G401.6 (cell line): ENCODE data around the gene NDE1.

Experiments used
- FAIRE-seq: peaks from 2 replicates; lab custom pipeline; 2012; peaks lifted over from hg19 to GRCh38; lab: Jason Lieb, UNC

Gene NDE1

GRCh38 chr16:15737140-15737644 lies 87.1 kb downstream of the NDE1 start:
- no peak for FAIRE-seq

GRCh38 chr16:15739464-15739863 lies 89.4 kb downstream of the NDE1 start:
- FAIRE-seq: no peak

GRCh38 chr16:15739950-15740349 lies 89.9 kb downstream of the NDE1 start:
- FAIRE-seq: no peak

- FAIRE-seq: no peak
Observed at GRCh38 chr16:15741207-15741871, 91.3 kb downstream of the NDE1 start.

GRCh38 chr16:15742716-15743115 lies 92.7 kb downstream of the NDE1 start:
- no peak for FAIRE-seq

GRCh38 chr16:15743657-15744056 lies 93.6 kb downstream of the NDE1 start:
- FAIRE-seq: no peak

GRCh38 chr16:15746332-15746731 lies 96.3 kb downstream of the NDE1 start:
- FAIRE-seq: no peak

GRCh38 chr16:15747937-15748336 lies 97.9 kb downstream of the NDE1 start:
- FAIRE-seq: no peak

- FAIRE-seq: no peak
Observed at GRCh38 chr16:15748654-15749053, 98.6 kb downstream of the NDE1 start.

- no peak for FAIRE-seq
Observed at GRCh38 chr16:15749371-15749770, 99.3 kb downstream of the NDE1 start.

- FAIRE-seq: no peak
Observed at GRCh38 chr16:15749985-15750384, 99.9 kb downstream of the NDE1 start.

- FAIRE-seq: no peak
Observed at GRCh38 chr16:15751940-15752339, 101.9 kb downstream of the NDE1 start.

GRCh38 chr16:15752717-15753488 lies 102.9 kb downstream of the NDE1 start:
- no peak for FAIRE-seq

GRCh38 chr16:15754821-15755534 lies 104.9 kb downstream of the NDE1 start:
- no peak for FAIRE-seq

- FAIRE-seq: no peak
Observed at GRCh38 chr16:15757077-15757386, 107.0 kb downstream of the NDE1 start.

GRCh38 chr16:15757630-15758251 lies 107.7 kb downstream of the NDE1 start:
- FAIRE-seq: no peak

- FAIRE-seq: no peak
Observed at GRCh38 chr16:15759070-15759469, 109.0 kb downstream of the NDE1 start.

GRCh38 chr16:15760129-15760528 lies 110.1 kb downstream of the NDE1 start:
- FAIRE-seq: no peak

- no peak for FAIRE-seq
Observed at GRCh38 chr16:15764112-15764511, 114.1 kb downstream of the NDE1 start.

- FAIRE-seq: no peak
Observed at GRCh38 chr16:15765116-15765515, 115.1 kb downstream of the NDE1 start.

- no peak for FAIRE-seq
Observed at GRCh38 chr16:15765880-15766279, 115.8 kb downstream of the NDE1 start.

GRCh38 chr16:15766918-15767317 lies 116.9 kb downstream of the NDE1 start:
- FAIRE-seq: no peak

GRCh38 chr16:15768201-15768600 lies 118.2 kb downstream of the NDE1 start:
- FAIRE-seq: no peak
